GM21717 (cell line): Measurements from ENCODE around the gene LMX1A.

Experiments used
- ATAC-seq: cut with Tn5 transposase; IDR thresholded peaks from one replicate; pipeline ENCODE4 v1.9.1; 2021; ENCODE audit warnings: mild to moderate bottlenecking, moderate library complexity; ENCODE audit not compliant: unreplicated experiment

Gene LMX1A

DNA sequence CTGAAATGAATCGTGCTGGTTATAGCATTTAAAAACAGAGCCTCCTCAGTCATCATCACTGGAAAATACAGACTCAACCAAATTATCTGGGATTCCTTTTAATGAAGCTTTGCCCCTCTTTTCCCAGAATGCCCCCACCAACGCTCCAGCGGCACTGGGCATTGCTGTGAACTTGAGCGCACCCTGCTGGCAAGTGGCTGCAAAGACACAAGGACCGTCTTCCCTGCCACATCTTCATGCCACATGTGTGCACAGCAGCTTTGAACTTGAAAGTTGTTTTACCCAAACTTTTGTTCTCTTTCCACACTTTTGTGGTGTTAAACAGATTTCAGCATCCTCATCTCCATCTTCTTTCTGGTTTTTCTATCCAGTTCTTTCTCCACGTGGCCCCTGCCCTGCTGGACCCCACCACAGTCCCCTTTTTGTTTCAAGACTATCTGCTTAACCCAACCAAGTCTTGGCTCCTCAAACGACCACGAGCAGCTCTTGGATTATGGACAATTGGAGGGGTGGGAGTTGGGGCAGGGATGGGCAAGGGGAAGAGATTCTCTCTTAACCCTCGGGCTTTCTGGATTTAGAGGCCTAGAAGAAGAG, 12.8 kb upstream of the LMX1A start:
- ATAC-seq, result peak; percentile 66

DNA sequence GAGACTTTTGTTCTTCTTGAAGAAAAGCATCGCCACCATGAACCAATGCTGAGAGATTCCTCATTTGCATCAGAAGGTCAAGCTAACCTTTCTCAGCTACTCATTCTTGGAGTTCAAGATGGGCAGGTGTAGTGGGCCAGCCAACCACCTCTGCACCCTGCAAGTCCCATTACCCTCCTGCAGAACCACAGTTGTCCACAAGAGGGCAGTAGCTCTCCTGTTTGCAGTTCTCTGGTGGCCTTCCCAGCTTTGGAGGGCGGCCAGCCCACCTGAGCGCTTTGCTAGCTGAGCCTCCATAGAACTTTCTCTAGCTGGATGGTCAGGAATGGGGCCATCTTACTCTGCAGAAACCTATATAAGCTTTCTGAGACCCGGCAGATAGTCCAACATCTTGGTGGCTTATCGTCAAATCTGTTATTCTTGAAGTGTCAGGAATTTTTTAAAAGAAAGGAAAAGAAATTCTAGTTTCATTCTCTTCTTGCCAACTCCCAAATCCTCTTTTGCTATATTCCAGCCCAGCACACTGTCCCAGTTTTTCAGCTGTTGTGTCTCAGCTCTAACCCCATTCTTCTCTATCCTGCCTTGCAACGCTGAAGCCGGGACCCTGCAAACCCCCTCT, 11.0 kb upstream of the LMX1A start:
- ATAC-seq, result no peak

DNA sequence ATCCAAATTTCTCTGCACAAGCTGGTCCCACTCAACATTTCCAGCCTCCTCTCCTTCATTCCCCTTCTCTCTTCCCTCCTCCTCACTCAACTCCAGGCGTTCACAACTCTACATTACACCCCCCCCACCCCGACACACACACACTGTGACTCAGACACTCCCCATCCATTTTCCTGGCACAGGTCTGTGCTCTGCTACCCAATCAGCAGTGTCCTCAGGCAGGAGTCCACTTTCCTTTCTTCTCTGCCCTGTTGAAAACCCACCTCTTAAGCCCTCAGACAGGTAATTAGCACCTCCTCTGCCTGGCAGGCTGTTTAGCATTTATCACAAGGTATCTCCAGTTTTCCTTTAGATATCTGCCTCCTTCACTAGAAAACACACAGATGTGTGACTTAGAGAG, 8.8 kb upstream of the LMX1A start:
- ATAC-seq, result no peak

DNA sequence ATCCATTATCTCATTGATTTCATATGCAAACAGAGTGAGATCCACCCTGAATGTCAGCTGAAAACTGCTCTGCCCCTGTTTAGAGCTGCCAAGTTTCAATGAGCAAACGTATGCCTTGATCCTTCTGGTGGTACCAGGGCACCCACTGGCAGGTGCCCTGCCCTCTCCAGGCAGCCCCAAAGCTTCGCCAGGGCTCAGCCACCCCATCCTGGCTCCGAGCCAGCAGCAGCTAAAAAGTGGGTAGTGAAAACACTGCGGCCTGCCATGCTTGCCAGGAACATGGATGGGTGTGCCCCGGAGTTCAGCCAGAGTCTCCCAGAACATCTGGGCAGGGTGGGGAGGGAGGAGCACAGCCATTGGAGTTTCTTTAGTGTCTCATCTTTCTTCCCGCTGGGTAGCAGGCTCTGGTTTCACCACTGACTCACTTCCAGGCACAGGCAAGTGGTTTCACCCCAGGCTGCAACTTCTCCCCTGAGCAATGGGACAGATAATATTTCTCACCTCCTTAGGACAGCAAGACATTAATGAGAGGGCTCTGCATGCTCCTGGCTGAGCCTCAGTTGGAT, 8.1 kb upstream of the LMX1A start:
- ATAC-seq, result no peak

DNA sequence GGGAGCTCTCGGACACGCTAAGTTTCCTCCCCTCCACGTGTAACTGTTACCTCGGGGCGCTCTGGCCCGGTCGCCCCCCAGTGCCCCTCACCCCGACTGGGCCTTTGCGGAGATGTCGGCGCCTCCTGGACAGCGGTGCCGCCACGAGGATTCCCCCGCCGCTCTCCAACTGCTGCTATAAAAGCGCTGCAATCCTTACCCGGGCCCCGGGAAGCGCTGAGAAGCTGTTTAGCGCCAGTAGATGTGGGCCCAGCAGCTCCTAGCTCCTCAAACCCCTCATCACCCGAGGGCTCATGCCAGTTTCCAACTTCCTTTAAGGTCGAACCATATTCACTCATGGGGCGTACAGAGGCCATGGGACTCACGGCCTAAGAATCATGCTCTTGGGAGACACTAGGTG, 361 bp upstream of the LMX1A start:
- ATAC-seq, result no peak

DNA sequence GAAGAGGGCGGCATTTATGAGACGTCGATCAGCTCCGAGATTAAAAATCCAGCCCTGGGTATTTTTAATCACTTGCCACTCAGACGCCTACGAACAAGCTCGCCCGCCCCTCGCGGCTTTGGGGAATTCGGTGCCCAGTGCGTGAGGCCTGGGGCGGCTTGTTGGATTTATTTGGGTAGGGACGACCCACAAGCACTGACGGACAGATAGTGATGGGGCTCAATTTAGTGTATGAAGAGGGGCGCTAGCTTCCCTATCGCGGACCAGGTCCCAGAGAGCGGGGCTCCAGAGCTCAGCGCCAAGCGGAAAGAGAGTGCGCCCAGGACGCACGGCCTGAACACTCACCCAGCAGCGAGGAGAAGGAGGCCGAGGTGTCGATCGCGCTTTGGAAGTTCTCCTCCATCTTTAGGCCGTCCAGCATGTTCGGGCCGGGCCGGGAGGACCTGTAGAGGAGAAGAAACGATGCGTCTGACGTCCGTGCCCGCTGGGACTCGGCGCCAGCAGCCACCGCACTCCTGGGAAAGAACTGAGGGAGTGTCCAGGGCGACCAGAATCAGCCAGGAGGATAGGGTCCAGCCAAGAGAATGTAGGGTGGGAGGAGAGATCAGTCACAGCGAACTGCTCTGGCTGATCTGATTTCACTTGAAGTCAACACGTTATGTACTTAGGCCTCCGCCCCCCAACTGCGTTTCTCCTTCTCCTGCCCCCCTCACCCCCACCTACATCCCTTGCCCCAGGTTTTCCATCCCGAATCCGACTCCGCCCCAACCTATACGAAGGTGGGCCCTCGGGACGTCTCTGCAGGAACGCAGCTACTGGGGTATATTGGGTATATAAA, 1.2 kb downstream of the LMX1A start:
- no peak for ATAC-seq

DNA sequence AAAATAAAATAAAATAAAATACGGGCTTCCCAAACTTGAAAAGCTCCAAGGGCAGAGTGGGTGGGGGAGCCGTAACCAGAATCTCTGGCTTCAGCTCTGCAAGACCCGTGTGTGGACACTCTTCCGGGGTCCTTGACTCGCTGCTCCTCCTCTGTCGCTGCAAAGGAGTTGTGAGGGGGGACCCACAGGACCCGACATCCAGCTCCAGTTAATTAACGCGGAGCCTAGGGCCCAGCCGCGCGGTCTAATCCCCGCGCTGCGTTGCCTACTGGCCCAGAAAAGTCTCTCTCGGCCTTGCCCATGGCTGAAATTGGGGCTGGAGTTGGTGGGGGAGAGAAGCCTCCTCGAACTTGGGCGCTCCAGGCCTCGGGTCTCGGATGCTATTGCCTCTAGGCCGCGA, 1.8 kb downstream of the LMX1A start:
- no peak for ATAC-seq

DNA sequence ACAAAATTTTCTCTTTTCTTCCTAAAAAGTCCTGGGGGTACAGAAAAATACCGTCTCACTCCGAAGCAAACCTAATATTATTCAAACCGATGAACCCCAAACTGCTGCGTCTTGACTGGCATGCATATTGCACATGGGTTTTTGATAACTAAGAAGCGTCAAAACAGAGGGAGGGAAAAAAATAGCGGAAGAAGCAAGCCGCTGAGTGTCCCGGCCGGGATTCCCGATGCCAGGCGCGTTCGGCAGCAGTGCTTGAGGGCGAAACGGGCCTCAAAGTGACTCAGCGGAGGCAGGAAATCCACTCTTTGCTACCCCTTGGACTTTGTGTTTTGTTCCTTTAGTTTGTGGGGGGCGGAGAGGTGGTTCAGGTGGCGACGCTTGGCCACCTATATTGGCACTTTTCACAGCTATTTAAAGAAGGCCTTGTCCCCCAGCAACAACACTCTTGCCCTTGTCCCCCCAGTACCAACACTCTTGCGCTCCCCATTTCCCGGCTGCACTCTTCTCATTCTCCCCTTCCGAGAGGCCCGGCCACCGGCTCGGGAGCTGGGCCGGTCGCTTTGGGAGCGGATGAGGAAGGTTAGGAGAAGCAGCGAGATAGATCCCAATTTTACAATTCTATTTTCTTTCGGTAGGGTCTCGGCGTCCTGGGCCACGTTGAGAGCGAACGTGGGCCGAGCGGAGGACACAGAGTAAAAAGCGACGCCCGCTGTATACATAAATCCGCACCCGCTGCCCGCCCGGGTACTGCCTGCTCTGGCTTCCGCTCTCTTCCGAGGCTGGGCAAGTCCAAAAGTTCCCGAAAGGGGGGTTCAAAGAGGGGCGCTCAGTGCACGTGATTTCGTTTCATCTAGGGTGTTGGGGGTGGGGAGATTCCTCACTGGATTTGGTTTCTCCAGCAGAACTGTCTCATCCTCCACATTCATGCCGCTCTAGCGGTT, 2.5 kb downstream of the LMX1A start:
- ATAC-seq, result no peak

DNA sequence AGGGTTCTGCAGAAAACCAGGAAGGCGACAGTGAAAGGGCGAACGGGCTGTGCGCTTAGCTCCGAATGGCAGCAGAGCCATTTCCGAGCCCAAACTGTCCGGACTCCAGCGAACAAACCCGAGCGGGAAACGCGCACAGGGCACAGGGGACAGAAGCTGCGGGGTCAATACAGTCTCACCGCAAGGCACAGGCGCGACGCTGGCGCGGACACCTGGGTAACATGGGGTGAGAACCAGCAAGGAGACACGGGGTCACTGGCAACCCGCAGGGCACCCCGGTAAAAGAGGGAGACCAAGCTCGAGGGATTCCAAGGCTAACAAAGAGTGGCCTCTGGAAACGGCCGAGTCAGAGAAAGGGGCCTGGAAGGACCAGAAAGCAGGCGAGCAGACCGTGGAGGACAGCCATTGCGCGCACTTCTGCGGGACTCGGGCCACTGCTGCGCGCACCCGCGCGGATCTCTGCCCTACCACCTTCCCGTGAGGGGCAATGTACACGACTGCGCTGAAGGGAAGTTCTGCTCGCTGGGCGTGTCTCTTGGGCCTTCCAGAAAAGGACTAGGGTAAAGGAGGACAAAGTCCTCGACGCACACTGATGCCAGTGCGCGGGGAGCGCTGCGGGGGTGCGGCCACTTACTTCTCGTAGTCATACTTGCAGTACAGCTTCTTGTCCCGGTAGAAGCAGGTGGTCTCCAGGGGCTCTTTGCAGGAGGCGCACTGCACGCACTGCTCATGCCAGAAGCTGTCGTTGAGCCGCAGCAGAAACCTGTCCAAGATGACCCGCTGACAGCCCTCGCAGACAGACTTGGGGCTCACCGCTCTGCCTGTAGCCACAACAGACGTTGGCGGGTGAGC, 3.8 kb downstream of the LMX1A start:
- no peak for ATAC-seq

DNA sequence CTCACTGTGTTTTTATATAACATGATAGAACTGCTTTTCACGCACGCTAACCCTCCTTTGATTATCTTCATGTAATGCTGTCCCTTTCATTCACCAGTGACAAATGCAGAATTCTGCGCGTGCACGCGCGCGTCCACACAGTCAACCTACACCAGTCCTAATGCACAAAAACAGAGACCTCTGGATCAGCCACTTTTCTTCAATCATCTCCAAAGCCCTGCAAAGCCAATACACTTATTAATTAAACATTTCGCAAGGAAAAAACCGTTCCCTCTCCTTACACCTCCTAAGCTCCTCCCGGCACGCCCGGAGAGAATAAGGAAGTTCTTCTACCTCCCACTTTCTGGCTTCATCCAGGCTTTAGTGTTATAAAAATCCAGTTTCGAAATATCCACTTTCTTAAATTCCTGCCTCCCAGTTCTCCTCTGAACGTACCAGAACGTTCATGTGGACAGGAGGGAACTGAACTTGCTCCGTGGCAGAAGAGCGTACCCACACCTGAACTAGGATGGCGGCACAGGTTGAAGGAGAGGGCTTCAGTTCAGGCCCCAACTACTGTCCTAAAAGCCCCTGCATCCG, 4.6 kb downstream of the LMX1A start:
- ATAC-seq, result no peak

DNA sequence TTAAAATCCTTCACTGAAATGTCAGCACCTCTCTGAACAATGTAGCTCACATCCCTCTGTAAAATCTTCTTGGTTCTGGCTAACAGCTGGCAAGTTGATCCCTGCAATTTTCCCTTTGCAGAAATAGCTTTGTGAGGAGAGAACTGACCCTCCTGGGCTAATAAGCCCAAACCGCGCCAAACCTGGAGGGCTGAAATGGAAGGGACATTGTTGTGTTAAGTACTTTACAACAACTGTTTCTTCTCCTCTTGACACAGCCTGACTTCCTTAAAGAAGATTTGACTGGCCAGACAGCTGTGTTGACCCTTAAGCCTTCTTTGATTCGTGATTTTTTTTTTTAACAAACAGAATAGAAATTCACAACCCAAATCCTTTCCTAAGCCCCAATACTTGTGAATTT, 5.7 kb downstream of the LMX1A start:
- ATAC-seq, result no peak

DNA sequence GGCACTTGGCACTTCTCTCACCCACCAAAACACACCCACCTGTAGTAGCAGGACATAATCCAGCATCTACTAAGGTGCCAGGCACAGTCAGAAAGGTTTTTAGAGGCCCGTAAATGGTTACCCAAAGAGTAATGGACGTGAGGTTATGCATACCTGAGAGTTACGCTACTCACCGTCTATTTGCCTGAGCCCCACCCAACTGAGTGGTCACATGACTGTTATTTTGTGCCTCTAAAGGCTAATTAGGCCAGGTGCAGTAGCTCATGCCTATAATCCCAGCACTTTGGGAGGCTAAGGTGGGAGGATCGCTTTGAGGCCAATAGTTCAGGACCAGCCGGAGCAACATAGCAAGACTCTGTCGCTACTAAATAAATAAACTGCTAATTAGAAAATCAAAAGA, 11.0 kb downstream of the LMX1A start:
- ATAC-seq, result no peak

DNA sequence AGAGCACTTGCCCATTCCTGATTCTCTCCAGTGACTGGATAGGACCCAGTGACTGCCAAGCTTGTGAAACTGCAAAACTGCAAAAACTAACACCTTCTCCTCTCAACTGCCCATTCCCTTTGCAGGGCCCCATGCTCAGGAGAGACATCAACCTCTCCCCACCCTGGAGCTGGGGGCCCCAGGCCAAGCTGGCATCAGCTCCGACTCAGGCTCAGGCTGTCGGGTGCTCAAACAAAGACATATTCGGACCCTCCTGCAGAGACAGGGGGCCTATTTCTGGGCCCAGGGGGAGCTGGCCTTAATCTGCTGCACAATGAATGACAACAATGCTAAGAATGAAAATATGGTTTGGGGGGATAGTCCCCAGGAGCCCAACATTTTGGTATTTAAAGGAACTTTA, 11.8 kb downstream of the LMX1A start:
- ATAC-seq, result no peak

DNA sequence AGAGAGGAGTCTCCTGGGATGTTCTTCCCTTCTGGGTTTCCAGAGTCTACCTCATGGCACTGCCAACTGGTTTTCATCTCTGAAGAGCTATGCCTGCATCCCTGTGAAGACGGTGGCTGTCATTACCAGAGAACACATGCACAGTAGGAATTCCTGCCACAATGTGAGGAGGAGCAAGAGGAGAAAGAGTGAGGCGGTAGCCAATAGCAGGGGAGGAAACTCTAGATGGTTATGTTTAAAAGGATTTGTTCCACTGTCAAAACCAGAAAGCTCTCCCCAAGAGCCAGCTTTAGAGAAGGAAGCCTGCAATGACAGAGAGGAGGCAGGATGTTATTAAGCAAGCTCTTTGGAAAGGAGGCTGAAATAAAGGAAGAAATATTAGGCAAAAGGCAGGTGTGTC, 12.3 kb downstream of the LMX1A start:
- no peak for ATAC-seq

DNA sequence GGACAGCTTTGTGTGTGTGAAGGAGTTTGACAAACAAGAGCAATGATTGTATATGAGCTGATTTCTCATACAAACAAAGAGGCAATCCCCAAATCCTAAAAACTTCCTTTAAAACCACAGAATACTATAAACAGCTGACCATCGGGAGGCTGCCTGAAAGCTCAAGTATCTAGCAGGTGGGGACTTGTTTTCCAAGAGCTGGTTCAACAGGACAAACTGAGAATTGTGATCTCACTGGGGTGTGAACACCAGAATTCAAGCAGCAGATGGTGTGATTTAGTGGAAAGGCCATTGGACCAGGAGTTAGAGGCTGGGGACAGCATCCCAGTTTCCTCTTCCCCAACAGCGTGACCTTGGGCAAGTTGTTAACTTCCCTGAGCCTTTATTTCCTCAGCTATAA, 13.9 kb downstream of the LMX1A start:
- no peak for ATAC-seq

DNA sequence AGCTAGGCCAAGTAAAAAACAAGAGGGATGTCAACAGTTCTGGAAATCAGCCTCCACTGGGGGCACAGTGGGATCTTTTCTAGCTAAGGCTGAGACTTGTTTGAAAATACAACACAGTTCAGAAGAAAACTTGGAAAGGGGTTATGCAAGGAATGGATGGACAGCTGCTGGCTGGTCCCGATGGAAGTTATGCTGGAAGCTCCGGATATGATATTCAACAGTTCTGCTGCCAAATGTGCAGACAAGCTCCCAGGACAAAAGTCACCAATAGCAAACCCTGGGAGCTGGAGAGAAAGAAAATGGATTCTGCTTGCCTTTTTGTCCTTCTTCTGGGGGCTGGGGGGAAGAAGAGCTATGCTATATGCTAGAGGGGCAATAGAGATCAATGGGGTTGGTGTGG, 14.3 kb downstream of the LMX1A start:
- no peak for ATAC-seq

DNA sequence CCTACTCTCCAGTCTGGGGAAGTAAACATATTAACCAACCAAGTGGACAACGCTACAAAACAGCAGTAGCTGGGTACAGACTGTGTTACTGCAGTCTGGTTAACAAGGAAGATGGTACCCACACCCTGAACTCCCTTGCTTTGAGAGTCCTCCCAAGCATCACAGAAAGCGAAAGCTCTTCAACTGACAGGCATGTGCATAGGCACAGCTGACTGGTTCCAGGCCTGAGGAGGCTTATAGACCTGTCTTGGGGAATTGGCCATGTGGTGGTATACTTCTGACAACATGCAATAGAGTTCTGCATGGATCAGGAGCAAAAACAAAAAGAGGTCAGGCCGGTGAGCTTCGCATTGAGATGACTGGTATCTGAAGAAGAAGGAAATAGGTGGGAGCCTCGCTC, 17.4 kb downstream of the LMX1A start:
- no peak for ATAC-seq

DNA sequence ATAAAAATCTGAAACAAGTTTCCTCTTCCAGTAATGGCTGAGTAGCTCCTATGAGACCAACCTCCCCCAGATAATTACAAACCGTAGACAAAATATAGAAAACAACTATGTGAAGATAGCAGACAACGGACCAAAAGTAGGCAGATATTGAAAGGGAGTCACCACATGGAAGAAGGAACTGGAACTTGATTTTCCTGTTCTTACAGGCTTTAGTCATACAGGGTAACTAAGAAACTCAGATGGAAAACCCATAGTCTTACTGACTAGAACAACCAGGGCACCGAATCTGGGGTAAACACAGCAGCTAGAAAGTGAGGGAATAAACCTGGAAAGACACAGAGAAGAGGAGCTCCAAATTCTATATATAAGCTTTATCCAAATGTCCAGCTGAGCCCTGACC, 26.0 kb downstream of the LMX1A start:
- ATAC-seq, result no peak

DNA sequence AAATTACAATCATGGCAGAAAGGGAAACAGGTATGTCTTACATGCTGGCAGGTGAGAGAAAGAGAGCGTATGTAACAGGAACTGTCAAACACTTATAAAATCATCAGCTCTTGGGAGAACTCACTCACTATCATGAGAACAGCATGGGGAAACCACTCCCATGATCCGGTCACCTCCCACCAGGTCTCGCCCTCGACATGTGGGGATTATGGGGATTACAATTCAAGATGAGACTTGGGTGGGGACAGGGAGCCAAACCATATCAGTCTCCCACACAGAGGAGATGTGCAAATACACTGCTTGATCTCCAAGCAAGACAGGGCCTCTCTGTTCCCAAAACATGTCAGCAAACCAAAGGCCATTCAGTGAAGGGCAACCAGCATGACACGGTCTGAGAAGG, 27.4 kb downstream of the LMX1A start:
- ATAC-seq, result no peak

DNA sequence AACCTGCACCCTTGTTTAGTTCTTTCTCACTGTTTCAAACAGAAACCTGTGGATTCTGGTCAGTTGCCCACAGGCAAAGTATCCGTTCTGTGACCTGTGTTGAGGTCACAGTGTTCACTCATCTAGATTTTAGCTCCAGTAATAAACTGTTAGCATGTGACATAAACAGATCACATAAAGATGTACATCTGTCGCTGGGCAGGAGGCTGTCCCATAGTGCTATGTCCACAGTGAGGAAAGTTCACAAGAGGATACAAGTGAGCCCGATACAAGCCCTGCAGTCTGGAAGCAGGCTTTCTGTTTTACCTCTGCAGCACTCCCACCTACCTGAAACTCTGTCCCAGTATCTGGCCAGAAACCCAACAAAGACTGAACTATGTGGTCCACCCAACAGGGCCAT, 28.4 kb downstream of the LMX1A start:
- ATAC-seq, result no peak
